ENCODE data around the gene KIF20B. TPM values are rescaled to one million over a fixed set of nuclear protein-coding genes. Genes with fewer than 3 reads are reported as not detected.

KIF20B gene
- total RNA-seq, 2 experiments from 2014 or later, result 17.1 to 18.4 TPM

DNA sequence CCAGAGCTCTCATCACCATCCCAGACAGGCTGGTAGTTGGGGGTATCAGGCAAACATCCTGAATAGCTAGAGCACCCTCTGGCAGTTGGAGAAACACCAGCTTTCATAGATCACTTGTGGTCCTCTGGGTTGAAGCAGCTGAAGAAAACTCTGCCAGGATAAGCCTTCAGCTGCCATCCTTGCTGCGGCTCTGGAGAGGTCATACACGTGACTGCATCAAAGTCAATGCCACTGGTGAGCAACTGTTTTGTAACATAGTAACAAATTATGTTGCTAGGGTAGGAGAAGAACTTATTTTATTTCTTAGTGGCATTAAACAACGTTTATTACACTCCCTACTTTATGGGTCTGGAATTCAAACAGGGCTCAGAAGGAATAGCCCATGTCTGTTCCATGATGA lies 37.2 kb upstream of the KIF20B start:
- CTCF ChIA-PET, result no interaction called here
- H3K4me3 Mint-ChIP-seq, result no peak overlapping the region
- no peaks in the 10 kb centered on the region for H3K27me3 Mint-ChIP-seq
- TF ChIP-seq, protein P1, sequence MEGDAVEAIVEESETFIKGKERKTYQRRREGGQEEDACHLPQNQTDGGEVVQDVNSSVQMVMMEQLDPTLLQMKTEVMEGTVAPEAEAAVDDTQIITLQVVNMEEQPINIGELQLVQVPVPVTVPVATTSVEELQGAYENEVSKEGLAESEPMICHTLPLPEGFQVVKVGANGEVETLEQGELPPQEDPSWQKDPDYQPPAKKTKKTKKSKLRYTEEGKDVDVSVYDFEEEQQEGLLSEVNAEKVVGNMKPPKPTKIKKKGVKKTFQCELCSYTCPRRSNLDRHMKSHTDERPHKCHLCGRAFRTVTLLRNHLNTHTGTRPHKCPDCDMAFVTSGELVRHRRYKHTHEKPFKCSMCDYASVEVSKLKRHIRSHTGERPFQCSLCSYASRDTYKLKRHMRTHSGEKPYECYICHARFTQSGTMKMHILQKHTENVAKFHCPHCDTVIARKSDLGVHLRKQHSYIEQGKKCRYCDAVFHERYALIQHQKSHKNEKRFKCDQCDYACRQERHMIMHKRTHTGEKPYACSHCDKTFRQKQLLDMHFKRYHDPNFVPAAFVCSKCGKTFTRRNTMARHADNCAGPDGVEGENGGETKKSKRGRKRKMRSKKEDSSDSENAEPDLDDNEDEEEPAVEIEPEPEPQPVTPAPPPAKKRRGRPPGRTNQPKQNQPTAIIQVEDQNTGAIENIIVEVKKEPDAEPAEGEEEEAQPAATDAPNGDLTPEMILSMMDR (IDR thresholded peaks at IDR 0.05), result no peak
- no peaks in the 10 kb centered on the region for H3K9me3 Mint-ChIP-seq
- no peaks in the 10 kb centered on the region for H3K9me3 ChIP-seq (ENCODE audit: control insufficient read depth in 1 of 2, insufficient read depth in 1 of 2, low read length in 2 of 2)
- no peaks in the 10 kb centered on the region for H3K27me3 ChIP-seq (ENCODE audit: control insufficient read depth in 1 of 2, insufficient read depth in 2 of 2, low read length in 2 of 2)
- POLR2A ChIA-PET, result no interaction called here
- intact Hi-C loops (cut with DNase I, micrococcal nuclease), result no loop called here
- no peaks in the 10 kb centered on the region for H3K36me3 ChIP-seq (ENCODE audit: insufficient read depth, low read length)
- H3K27ac Mint-ChIP-seq, result no peak overlapping the region
- ATAC-seq (ENCODE audit: poor library complexity) (no peak), DNase-seq (no peak)
- H3K4me3 ChIP-seq (ENCODE audit: low read length), result no peak overlapping the region
- no peaks in the 10 kb centered on the region for H3K36me3 Mint-ChIP-seq (ENCODE audit: low read depth)
- H3K4me1 Mint-ChIP-seq (ENCODE audit: low read depth), result no peaks in the 10 kb centered on the region
- no peak overlapping the region for H3K27ac ChIP-seq (ENCODE audit: low read depth in 1 of 2, low read length in 2 of 2)
- no peaks in the 10 kb centered on the region for H3K4me1 ChIP-seq (ENCODE audit: insufficient read depth, low read length)

DNA sequence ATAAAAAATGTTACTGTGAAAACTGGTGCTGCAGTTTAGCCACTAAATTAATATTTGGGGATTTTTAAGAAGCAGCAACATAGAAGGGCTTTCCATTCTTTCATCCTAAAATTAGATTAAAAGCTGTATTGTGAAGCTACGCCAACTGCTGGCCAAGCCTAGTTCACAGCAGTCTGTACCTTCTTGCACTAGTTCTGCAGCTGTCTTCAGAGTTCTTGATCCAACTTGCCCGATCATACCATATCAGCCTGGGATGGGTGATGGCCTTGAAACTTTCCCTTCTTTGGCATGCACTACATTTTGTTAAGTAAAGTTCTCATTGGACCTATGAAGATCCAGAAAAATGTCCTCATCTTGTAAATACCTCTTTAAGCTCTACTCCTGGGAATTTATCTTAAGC lies 36.1 kb upstream of the KIF20B start:
- DNase-seq, result no peak
- Histone ChIP-seq H3K4me1 (ENCODE audit: insufficient read depth, low read length) (no peaks in the 10 kb centered on the region), H3K27ac (ENCODE audit: low read depth in 1 of 2, low read length in 2 of 2) (no peak overlapping the region), H3K27me3 (ENCODE audit: control insufficient read depth in 1 of 2, insufficient read depth in 2 of 2, low read length in 2 of 2) (peaks cover 0 to 3% of the 10 kb centered on the region in 2 experiments), H3K4me3 (ENCODE audit: low read length) (no peak overlapping the region), H3K9me3 (ENCODE audit: control insufficient read depth in 1 of 2, insufficient read depth in 1 of 2, low read length in 2 of 2) (no peaks in the 10 kb centered on the region), H3K36me3 (ENCODE audit: insufficient read depth, low read length) (no peaks in the 10 kb centered on the region)
- ATAC-seq (ENCODE audit: poor library complexity), result no peak
- Mint-ChIP-seq H3K36me3 (ENCODE audit: low read depth) (no peaks in the 10 kb centered on the region), H3K27ac (no peak overlapping the region), H3K27me3 (no peaks in the 10 kb centered on the region), H3K4me1 (ENCODE audit: low read depth) (no peaks in the 10 kb centered on the region), H3K4me3 (no peak overlapping the region), H3K9me3 (no peaks in the 10 kb centered on the region)
- ChIA-PET CTCF (no interaction called here), POLR2A (interaction anchor here (1.0 kb wide), 1 partner anchor 21 kb away, joined by 4 read pairs; no protein-coding TSS in a partner anchor)
- TF ChIP-seq, protein P1 (IDR thresholded peaks at IDR 0.05), result no peak
- intact Hi-C loops (cut with DNase I, micrococcal nuclease), result no loop called here

DNA sequence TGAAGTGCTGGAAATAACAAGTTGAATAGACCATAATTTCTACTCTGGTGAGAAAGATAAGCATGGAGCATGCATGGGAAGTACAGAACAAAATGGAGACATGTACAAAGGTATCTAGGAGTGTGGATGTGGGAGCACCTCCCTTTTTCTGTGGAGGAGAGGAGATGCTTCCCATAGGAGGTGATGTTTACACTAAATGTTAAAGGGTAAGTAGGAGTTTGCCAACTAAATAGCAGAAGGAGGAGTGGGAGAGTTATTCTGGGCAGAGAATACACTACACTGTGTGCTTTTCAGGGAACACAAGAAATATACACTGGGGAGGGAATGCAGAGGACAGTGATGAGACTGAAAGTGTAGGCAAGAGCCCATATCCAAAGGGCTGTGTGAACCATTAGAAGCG lies 35.3 kb upstream of the KIF20B start:
- Histone ChIP-seq H3K9me3 (ENCODE audit: control insufficient read depth in 1 of 2, insufficient read depth in 1 of 2, low read length in 2 of 2) (no peaks in the 10 kb centered on the region), H3K27ac (ENCODE audit: low read depth in 1 of 2, low read length in 2 of 2) (no peak overlapping the region), H3K27me3 (ENCODE audit: control insufficient read depth in 1 of 2, insufficient read depth in 2 of 2, low read length in 2 of 2) (peaks cover 0 to 3% of the 10 kb centered on the region in 2 experiments), H3K36me3 (ENCODE audit: insufficient read depth, low read length) (no peaks in the 10 kb centered on the region), H3K4me3 (ENCODE audit: low read length) (no peak overlapping the region), H3K4me1 (ENCODE audit: insufficient read depth, low read length) (no peaks in the 10 kb centered on the region)
- ATAC-seq (ENCODE audit: poor library complexity), result no peak
- intact Hi-C loops (cut with DNase I, micrococcal nuclease), result no loop called here
- Mint-ChIP-seq H3K27ac (no peak overlapping the region), H3K4me1 (ENCODE audit: low read depth) (no peaks in the 10 kb centered on the region), H3K9me3 (no peaks in the 10 kb centered on the region), H3K27me3 (peaks cover 5% of the 10 kb centered on the region), H3K4me3 (no peak overlapping the region), H3K36me3 (ENCODE audit: low read depth) (no peaks in the 10 kb centered on the region)
- ChIA-PET CTCF (no interaction called here), POLR2A (interaction anchor here (1.0 kb wide), 1 partner anchor 22 kb away, joined by 4 read pairs; no protein-coding TSS in a partner anchor)
- no peak for DNase-seq
- TF ChIP-seq, protein P1 (IDR thresholded peaks at IDR 0.05), result no peak

Measured in CD4-positive, alpha-beta T cell (primary cell).